Measurements from ENCODE around the gene SULT1C3.

Gene SULT1C3

DNA sequence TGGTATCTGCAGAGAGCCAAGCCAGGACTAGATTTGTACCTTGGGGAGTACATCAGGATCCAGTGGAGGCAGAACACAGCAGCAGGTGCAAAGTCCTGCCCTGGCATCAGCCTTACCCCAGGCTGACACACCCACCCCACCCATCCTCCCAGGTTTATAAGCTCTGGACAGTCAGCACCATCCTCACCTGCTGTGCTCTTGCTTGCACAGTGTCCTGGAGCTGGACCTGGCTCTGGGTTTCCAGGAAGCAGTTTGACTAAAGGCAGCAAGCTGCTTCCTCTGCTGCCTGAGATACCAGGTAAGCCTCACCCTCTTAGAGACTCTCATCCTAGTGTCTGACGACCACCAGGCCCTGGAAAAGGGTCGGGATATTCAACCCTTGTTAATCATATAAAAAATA, at the start of gene SULT1C3:
Gene SULT1C3, plus strand, starts transcription at position 183 of the 400 bp plus-strand sequence. CDS start 7,227 bp downstream, outside the sequence.
- DNase-seq: no peak

- no peak for DNase-seq
These were observed 46.5 kb upstream of the SULT1C3 start for GRCh38 chr2:108193251-108193650.

GRCh38 chr2:108194409-108195132, 45.2 kb upstream of the SULT1C3 start:
- no peak for DNase-seq

- DNase-seq: no peak
These were observed 44.7 kb upstream of the SULT1C3 start for GRCh38 chr2:108195133-108195439.

- no peak for DNase-seq
These were observed 40.0 kb upstream of the SULT1C3 start for GRCh38 chr2:108199726-108200125.

GRCh38 chr2:108200569-108200968, 39.2 kb upstream of the SULT1C3 start:
- no peak for DNase-seq

GRCh38 chr2:108212671-108213070, 27.1 kb upstream of the SULT1C3 start:
- DNase-seq: no peak

DNA sequence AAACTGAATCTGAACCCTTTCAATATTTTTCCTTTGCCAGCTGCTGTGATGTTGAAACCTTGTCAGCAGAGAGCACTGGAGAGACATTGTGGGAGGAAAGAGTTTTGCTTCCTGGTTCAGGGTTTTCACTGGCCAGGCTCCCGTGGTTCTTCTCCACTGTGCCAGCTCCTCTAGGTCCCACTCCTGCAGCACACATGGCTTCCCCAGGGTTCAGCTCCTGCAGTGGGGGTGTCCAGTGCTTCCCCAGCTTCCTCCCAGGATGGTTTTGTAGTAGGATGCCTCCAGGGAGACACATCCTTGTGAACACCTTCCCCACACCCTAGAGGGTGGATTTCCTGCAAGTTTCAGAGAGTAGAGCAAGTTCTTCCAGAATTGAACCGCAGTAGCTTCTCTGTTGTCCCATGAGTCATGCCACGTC, 24.0 kb upstream of the SULT1C3 start:
- no peak for DNase-seq

DNA sequence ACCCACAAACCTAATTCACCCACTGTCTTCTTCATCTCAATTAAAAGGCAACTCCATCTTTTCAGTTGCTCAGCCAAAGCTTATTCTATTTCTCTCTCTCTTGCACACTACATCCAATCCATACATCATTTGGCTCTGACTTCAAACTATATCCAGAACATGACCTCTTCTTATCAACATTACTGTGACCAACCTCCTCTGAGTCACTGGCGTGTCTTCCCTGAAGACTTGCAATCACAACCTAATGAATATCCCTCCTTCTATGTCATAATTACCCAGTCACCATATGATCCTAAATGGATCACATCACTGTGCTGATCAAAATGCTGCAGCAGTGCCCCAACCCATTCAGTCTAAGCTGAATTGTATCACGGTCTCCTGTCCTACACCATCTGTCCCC, 22.6 kb upstream of the SULT1C3 start:
- DNase-seq: no peak

DNA sequence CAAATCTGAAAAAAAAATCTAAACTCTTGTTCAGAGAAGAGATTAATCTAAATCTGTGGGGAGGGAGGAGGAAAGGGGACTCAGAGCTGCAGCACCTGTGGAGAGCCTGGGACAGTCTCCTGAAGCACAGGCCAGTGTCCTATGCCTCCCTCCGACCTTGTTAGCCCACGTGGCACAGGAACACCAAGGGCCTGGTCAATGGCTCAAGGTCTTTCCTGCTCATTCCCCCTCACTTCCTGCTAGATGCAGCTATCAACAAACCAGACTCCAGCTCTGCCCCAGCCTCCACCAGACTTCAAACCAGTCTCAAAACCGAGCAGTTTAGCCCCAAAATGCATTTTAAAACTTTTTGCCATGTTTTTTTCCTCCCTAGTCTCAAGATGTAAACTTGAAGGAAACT, 20.1 kb upstream of the SULT1C3 start:
- no peak for DNase-seq

- no peak for DNase-seq
These were observed 19.6 kb upstream of the SULT1C3 start for GRCh38 chr2:108220191-108220590.

GRCh38 chr2:108220942-108221541, 18.7 kb upstream of the SULT1C3 start:
- DNase-seq: no peak

- DNase-seq: no peak
These were observed 17.5 kb upstream of the SULT1C3 start for GRCh38 chr2:108222261-108222660.

- DNase-seq: no peak
These were observed 16.2 kb upstream of the SULT1C3 start for GRCh38 chr2:108223573-108223972.

GRCh38 chr2:108224022-108224421, 15.7 kb upstream of the SULT1C3 start:
- DNase-seq: no peak

DNA sequence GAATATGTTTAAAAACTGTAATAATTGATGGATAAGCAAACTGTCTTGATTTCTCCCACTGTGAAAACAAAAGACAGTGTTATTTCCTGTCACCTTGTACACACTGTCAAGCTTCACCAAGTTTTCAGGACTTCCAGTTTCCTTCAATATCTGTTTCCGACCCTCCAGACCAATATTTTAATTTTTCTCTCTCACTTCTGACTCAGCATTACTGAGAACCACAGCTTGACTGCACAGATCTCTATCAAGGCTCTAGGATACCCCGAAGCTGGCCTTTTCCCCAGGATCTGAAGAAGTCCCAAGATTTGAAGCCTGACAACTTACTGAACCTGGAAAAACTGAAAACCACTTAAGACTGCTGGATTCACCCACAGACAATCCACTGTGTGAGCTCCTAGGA, 13.2 kb upstream of the SULT1C3 start:
- no peak for DNase-seq

GRCh38 chr2:108228006-108228405, 11.8 kb upstream of the SULT1C3 start:
- DNase-seq: no peak

- DNase-seq: no peak
These were observed 11.2 kb upstream of the SULT1C3 start for GRCh38 chr2:108228537-108228936.

- DNase-seq: no peak
These were observed 9.9 kb upstream of the SULT1C3 start for GRCh38 chr2:108229875-108230274.

DNA sequence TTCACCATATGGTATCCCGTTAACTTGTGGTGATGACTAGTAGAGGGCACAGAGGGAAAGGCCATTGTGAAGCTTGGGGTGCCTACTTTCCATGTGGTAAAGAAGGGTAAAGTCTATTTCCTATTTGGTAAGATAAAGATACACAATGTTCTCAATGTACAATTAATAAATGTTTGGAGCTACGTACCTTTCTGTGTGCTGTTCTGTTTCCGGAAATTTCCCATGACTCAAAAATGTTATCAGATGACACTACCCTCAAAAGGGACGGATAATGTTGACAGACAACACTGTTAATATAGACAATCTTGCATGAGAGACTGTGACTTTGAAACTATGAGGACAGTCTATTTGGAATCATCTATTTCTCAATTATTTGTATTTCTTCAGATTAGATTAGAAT, 4.2 kb upstream of the SULT1C3 start:
- no peak for DNase-seq

- DNase-seq: no peak
These were observed 3.0 kb upstream of the SULT1C3 start for GRCh38 chr2:108236676-108237335.

DNA sequence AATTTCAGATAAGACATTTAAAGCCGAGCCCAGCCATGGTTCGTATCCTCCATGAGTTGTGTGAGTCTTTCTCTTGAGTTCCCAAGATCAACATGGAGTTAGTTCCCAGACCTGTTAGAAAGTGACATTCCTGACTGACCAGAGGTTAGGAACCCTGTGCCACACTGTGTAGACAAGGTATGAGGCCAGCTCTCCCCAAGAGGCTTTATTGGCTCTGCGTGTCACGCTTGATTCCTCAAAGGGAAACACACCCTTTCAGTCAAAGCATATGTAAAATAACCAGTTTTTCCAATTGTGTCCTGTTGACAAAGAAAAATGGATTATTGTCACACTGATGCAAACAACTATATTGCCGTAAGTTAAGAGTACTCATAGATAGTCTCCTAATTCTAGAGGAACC, 1.2 kb downstream of the SULT1C3 start:
- no peak for DNase-seq

DNA sequence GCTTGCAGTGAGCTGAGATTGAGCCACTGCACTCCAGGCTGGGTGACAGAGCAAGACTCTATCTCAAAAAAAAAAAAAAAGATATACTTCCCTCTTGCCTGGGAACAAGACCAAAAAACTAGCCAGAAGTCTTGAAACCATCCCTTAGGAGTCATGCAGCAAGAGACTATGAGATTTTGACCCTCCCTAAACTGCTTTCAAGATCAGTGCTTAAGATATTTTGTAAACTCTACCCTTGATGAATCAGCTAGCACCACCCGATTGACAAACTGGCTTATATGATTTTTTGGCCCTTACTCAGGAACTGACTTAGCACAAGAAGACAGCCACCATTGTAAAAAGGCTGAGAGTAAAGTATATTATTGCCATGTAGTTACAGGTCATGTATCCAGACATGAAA, 3.8 kb downstream of the SULT1C3 start:
- no peak for DNase-seq

DNA sequence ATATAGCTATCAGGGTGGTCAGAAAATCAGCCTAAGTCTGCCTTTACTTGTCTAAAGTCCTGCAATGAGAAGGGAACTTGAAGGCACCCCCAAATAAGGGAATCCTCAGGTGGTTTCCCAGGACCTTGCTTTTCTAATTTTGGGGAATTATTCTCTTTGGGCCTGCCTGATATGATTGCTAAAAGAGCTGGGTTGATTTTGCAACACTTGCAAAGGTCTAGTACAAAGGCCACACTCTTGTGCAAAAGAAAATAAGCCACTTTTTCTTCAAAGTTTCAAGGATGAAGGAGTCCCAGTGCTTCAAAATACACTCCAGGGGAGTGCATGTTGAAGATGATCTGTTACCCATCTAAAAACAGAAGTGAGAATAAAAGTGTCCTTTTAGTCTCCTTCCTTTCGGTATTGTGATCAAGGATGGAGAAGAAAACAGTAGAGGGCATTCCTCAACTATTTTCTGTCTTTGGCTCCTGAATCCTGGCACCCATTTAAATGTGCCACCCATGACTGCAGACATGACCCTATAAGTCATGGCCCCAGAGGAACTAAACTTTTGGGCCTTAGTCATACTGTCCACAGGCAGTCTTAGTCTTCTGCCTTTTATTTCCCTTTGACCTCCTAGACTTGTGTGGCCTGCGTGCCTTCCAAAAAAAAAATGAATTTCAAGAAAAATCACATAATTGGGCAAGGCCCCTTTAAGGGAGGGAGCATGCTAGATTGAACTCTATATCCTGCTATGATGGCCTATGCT, 5.1 kb downstream of the SULT1C3 start:
- no peak for DNase-seq
